ENCODE measurements around the gene CDKN2AIPNL. TPM values are rescaled to one million over a fixed set of nuclear protein-coding genes. Genes with fewer than 3 reads are reported as not detected.
"Not testable (repeated sequence)": the region's sequence is repeated elsewhere in the genome, so short reads cannot be mapped to it uniquely, and the experiment has no call there.

CDKN2AIPNL gene
- total and polyA plus RNA-seq, 4 donors, result 42.6 to 69.3 (median 51.0) TPM

DNA sequence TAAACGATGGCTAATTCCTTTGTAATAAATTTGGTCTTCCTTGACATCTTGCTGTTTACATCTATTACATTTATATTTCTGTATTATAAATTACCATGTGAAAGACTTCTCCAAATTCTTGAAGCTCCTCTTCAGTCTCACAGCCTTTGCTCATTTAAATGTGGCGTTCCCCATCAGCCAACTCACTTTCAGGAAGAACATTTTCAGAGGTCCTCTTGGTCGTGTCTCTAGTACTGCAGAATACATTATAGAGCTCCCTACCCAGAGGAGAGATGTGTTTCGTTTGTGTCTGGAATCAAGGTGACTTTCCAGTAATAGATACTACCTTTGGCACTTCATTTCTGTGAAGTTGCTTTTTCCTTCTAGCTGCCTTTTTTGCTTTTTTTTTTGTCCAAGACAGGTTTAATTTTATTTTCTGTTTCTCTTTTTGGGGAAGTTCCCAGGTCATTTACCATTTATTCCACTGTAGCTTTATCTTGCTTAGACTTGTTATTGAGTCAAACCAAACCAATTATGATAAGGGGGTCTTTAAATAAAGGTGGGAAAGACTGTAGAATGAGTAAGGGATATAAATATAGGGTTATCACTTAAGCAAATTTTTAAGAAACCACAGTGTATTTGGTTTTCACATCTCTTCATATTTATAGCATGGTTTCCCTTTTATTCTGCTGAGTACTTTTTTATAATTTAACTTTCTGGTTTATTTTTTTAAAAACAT is 27.5 kb downstream of the CDKN2AIPNL start:
- no CpG with 5 or more reads among the region's 4 CpGs for WGBS (ENCODE audit: insufficient coverage)
- H3K27ac ChIP-seq (ENCODE audit: low read depth, low read length), result no peak overlapping the region
- no peak for DNase-seq (ENCODE audit: low read depth in 4 of 6, low spot score in 6 of 6)
- peaks cover 54% of the 10 kb centered on the region for H3K36me3 ChIP-seq (ENCODE audit: control insufficient read depth, insufficient read depth, low read length)
- H3K27me3 ChIP-seq (ENCODE audit: control insufficient read depth, insufficient read depth, low read length), result no peaks in the 10 kb centered on the region
- no peak overlapping the region for H3K4me3 ChIP-seq (ENCODE audit: low read depth, low read length)
- H3K4me1 ChIP-seq (ENCODE audit: control insufficient read depth, insufficient read depth, low read length), result no peaks in the 10 kb centered on the region
- no peaks in the 10 kb centered on the region for H3K9me3 ChIP-seq (ENCODE audit: control insufficient read depth, insufficient read depth, low read length)

DNA sequence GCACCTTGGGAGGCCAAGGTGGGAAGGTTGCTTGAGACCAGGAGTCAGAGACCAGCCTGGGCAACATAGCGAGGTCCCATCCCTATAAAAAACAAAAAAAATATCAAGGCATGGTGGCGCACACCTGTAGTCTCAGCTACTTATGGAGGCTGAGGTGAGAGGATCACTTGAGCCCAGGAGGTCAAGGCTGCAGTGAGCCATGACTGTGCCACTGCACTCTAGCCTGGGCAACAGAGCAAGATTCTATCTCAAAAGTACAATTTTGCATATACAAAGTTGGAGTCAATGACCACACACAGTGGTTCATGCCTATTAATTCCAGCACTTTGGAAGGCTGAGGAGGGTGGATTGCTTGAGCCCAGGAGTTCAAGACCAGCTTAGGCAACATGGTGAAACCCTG is 29.5 kb downstream of the CDKN2AIPNL start:
- DNase-seq (ENCODE audit: low read depth in 4 of 6, low spot score in 6 of 6); H3K9me3 ChIP-seq (ENCODE audit: control insufficient read depth, insufficient read depth, low read length); H3K4me3 ChIP-seq (ENCODE audit: low read depth, low read length); H3K4me1 ChIP-seq (ENCODE audit: control insufficient read depth, insufficient read depth, low read length); H3K27ac ChIP-seq (ENCODE audit: low read depth, low read length); H3K27me3 ChIP-seq (ENCODE audit: control insufficient read depth, insufficient read depth, low read length): not testable (repeated sequence)
- H3K36me3 ChIP-seq (ENCODE audit: control insufficient read depth, insufficient read depth, low read length), result peaks cover 53% of the 10 kb centered on the region
- WGBS (ENCODE audit: insufficient coverage), result 83% methylated on average over 1 of the region's 2 CpGs

DNA sequence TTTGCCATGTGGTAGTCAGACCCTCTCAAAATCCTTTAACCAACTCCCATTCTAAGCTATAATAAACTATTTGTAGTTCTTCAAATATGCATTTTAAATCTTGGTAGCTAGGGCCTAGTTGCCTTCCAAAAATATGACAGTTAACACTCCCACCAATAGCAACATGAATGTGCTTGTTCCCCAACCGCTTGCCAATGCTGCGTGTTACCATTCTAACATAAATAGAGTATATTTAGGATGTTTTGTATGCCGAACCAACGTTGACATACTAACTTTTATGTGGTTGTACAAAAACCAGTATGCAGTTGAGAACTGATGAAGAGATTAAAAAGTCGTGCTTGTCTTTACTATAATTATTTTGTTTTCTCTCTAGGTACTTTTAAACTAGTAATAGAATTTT is 31.3 kb downstream of the CDKN2AIPNL start:
- Histone ChIP-seq H3K9me3 (ENCODE audit: control insufficient read depth, insufficient read depth, low read length) (no peaks in the 10 kb centered on the region), H3K27me3 (ENCODE audit: control insufficient read depth, insufficient read depth, low read length) (no peaks in the 10 kb centered on the region), H3K36me3 (ENCODE audit: control insufficient read depth, insufficient read depth, low read length) (peaks cover 42% of the 10 kb centered on the region), H3K4me1 (ENCODE audit: control insufficient read depth, insufficient read depth, low read length) (no peaks in the 10 kb centered on the region), H3K27ac (ENCODE audit: low read depth, low read length) (no peak overlapping the region), H3K4me3 (ENCODE audit: low read depth, low read length) (no peak overlapping the region)
- DNase-seq (ENCODE audit: low read depth in 4 of 6, low spot score in 6 of 6), result peak in 1 of 6 donors; percentile 38
- no CpG with 5 or more reads among the region's 5 CpGs for WGBS (ENCODE audit: insufficient coverage)

DNA sequence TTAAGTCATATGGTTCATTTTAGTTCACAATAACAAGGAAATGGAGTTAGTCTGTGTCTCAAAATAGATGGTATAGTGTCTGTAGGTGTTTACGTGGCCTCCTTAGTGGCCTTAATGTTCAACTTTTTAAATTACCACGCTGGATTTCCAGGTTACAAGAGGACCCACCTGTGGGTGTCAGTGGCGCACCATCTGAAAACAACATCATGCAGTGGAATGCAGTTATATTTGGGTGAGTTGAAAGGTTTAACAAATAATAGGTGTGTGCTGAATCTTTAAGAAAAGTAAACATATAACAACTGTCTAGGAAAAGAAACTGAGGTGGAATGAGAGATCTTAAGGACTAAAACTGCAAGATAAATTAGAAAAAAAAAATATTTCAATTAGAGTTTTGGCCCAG is 37.4 kb downstream of the CDKN2AIPNL start:
- Histone ChIP-seq H3K4me1 (ENCODE audit: control insufficient read depth, insufficient read depth, low read length) (peaks cover 5% of the 10 kb centered on the region), H3K36me3 (ENCODE audit: control insufficient read depth, insufficient read depth, low read length) (peaks cover 15% of the 10 kb centered on the region), H3K27ac (ENCODE audit: low read depth, low read length) (no peak overlapping the region), H3K9me3 (ENCODE audit: control insufficient read depth, insufficient read depth, low read length) (no peaks in the 10 kb centered on the region), H3K4me3 (ENCODE audit: low read depth, low read length) (no peak overlapping the region), H3K27me3 (ENCODE audit: control insufficient read depth, insufficient read depth, low read length) (no peaks in the 10 kb centered on the region)
- no CpG with 5 or more reads among the region's 3 CpGs for WGBS (ENCODE audit: insufficient coverage)
- no peak for DNase-seq (ENCODE audit: low read depth in 4 of 6, low spot score in 6 of 6)

DNA sequence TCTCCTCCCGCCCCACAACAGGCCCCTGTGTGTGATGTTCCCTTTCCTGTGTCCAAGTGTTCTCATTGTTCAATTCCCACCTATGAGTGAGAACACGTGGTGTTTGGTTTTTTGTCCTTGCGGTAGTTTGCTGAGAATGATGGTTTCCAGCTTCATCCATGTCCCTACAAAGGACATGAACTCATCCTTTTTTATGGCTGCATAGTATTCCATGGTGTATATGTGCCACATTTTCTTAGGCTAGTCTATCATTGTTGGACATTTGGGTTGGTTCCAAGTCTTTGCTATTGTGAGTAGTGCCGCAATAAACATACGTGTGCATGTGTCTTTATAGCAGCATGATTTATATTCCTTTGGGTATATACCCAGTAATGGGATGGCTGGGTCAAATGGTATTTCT is 38.0 kb downstream of the CDKN2AIPNL start:
- H3K4me3 ChIP-seq (ENCODE audit: low read depth, low read length); H3K9me3 ChIP-seq (ENCODE audit: control insufficient read depth, insufficient read depth, low read length); H3K4me1 ChIP-seq (ENCODE audit: control insufficient read depth, insufficient read depth, low read length); H3K27me3 ChIP-seq (ENCODE audit: control insufficient read depth, insufficient read depth, low read length); DNase-seq (ENCODE audit: low read depth in 4 of 6, low spot score in 6 of 6); H3K27ac ChIP-seq (ENCODE audit: low read depth, low read length): not testable (repeated sequence)
- H3K36me3 ChIP-seq (ENCODE audit: control insufficient read depth, insufficient read depth, low read length), result peaks cover 13% of the 10 kb centered on the region
- no CpG with 5 or more reads among the region's 5 CpGs for WGBS (ENCODE audit: insufficient coverage)

DNA sequence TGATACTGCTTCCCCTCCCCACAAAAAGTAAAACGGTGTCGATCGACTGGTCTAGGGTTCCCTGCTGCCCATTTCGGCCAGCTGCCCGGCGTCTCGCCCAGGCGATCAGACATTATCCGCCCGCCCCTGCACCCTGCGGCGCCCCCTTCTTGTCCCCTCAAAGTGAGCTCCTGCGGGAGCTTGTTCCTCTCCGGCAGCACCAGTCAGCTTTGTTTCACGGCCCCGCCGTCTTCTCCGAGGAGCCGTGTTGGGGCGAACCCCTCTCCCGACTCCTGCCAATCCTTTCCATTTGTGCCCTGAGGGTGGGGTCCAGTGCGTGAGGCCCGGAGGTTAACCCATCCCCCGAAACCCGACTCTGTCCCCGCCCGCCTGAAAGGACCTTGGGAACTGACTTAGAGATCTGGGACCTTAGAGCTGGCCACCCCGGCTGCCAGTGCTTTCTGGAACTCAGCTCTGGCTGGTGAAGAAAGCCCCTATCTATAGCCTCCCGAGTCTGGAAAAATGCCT is 39.8 kb downstream of the CDKN2AIPNL start:
- H3K27me3 ChIP-seq (ENCODE audit: control insufficient read depth, insufficient read depth, low read length), result no peaks in the 10 kb centered on the region
- peak in 4 of 6 donors; percentile 7 to 67 (median 43) for DNase-seq (ENCODE audit: low read depth in 4 of 6, low spot score in 6 of 6)
- peak overlapping the region; percentile 98 for H3K27ac ChIP-seq (ENCODE audit: low read depth, low read length)
- H3K4me3 ChIP-seq (ENCODE audit: low read depth, low read length), result peak overlapping the region; percentile 68
- peaks cover 4% of the 10 kb centered on the region for H3K36me3 ChIP-seq (ENCODE audit: control insufficient read depth, insufficient read depth, low read length)
- H3K9me3 ChIP-seq (ENCODE audit: control insufficient read depth, insufficient read depth, low read length), result no peaks in the 10 kb centered on the region
- under 1% methylated on average over 27 of the region's 29 CpGs for WGBS (ENCODE audit: insufficient coverage)
- H3K4me1 ChIP-seq (ENCODE audit: control insufficient read depth, insufficient read depth, low read length), result peaks cover 12% of the 10 kb centered on the region

DNA sequence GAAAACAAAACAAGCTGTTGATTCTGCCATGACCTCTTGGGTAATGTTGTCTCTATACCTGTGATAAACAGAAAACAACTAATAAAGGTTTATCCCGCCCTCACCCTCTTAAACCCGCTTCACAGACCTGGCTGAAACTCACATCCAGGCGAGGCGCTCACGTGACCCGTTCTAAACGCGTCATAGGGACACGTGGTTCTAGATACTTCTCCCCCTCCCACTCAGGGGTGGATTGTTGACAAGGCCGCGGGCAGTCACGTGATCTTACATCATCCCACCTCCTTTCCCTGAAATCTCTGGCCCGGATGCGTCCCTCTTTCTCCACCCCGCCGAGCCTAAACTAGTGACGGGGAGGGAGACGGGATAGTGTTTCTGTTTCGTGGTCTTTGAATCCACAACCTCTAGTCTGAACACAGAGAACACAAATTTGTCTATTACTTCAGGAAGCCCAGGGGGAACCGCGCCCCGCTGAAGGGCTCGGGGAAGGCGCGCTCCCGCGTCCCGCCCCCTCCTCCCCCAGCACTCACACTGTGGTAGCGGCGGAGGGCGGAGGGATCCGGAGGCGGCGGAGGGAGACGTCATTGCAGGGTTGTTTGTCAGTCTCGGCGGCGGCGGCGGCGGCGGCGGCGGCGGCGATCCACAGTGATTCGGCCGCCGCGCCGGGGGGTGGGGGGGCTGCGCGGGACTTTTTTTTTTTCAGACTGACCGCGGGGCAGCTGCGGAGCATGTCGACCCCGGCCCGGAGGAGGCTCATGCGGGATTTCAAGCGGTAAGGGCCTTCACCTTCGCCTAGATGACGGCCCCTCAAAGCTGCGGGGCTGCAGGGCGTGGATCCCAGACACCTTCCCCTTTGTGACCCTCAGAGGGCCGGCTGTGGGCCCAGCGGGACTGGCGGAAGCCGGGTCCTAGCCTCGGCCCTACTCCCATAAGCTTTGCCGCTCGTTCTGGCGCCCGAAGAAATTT is 40.5 kb downstream of the CDKN2AIPNL start, which contains the start of gene UBE2B:
Gene UBE2B, plus strand, starts transcription at position 699 of the 963 bp plus-strand sequence. Its CDS starts 27 bp downstream, at position 726.
- no peaks in the 10 kb centered on the region for H3K9me3 ChIP-seq (ENCODE audit: control insufficient read depth, insufficient read depth, low read length)
- H3K4me3 ChIP-seq (ENCODE audit: low read depth, low read length), result peak within 1 kb of the TSS; percentile 68
- peaks cover 4% of the 10 kb centered on the region for H3K36me3 ChIP-seq (ENCODE audit: control insufficient read depth, insufficient read depth, low read length)
- no peaks in the 10 kb centered on the region for H3K27me3 ChIP-seq (ENCODE audit: control insufficient read depth, insufficient read depth, low read length)
- H3K27ac ChIP-seq (ENCODE audit: low read depth, low read length), result peak within 1 kb of the TSS; percentile 98
- WGBS (ENCODE audit: insufficient coverage), result 0% methylated on average over 53 of the region's 74 CpGs
- peaks cover 15% of the 10 kb centered on the region for H3K4me1 ChIP-seq (ENCODE audit: control insufficient read depth, insufficient read depth, low read length)
- DNase-seq (ENCODE audit: low read depth in 4 of 6, low spot score in 6 of 6), result peak; percentile 97 to 100 (median 98)

DNA sequence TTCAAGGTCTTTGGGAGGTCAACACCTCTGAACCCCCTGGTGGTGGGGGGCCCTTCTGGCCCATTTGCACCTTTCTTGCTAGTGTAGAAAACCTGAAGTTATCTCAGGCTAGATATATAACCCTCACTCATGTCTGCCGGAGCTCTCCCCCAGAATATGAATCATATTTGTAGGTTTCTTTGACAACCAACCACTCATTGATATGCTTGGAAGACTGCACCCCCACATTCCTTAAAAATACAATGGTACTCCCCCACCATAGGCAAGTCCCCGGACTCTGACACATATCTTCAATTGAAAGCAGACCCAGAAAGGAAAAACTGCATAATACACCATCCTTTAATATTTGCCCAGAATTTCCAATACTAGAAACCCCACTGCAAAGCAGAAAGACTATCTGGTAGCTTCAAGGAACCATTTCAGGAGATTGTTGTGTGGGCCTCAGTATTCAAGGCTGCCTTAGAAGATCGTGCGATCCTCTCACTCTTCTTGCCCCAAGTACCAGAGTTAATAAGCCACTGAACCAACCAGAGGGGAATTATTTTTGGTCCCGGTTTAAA is 41.3 kb downstream of the CDKN2AIPNL start:
- H3K27me3 ChIP-seq (ENCODE audit: control insufficient read depth, insufficient read depth, low read length), result no peaks in the 10 kb centered on the region
- no peaks in the 10 kb centered on the region for H3K9me3 ChIP-seq (ENCODE audit: control insufficient read depth, insufficient read depth, low read length)
- no peak for DNase-seq (ENCODE audit: low read depth in 4 of 6, low spot score in 6 of 6)
- WGBS (ENCODE audit: insufficient coverage), result 80% methylated on average over 1 of the region's 5 CpGs
- H3K27ac ChIP-seq (ENCODE audit: low read depth, low read length), result peak overlapping the region; percentile 98
- peak overlapping the region; percentile 68 for H3K4me3 ChIP-seq (ENCODE audit: low read depth, low read length)
- H3K36me3 ChIP-seq (ENCODE audit: control insufficient read depth, insufficient read depth, low read length), result no peaks in the 10 kb centered on the region
- H3K4me1 ChIP-seq (ENCODE audit: control insufficient read depth, insufficient read depth, low read length), result peaks cover 15% of the 10 kb centered on the region

DNA sequence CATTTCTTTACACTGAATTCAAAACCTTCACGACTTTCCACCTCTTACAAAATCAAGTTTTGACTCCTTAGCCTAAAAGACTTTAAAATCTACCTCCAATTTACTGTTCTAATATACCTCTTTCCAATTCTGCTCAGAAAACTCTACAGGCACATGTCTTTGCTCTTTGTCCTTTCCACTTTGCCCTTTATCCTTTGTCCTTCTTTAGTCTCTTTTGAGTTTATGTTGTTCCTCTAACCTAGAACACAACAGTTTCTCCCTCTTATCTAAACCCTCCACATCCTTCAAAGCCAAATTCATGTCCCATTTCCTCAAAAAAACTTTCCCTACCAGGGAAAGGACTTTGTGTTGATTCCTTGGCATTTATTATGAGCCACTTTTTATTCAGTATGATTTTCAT is 46.1 kb downstream of the CDKN2AIPNL start:
- DNase-seq (ENCODE audit: low read depth in 4 of 6, low spot score in 6 of 6), result no peak
- WGBS (ENCODE audit: insufficient coverage), result no CpG with 5 or more reads among the region's 1 CpG

More for the DNA sequence above, 46.1 kb downstream of the CDKN2AIPNL start:
- H3K27me3 ChIP-seq (ENCODE audit: control insufficient read depth, insufficient read depth, low read length), result no peaks in the 10 kb centered on the region
- peaks cover 2% of the 10 kb centered on the region for H3K36me3 ChIP-seq (ENCODE audit: control insufficient read depth, insufficient read depth, low read length)
- H3K9me3 ChIP-seq (ENCODE audit: control insufficient read depth, insufficient read depth, low read length), result no peaks in the 10 kb centered on the region
- no peak overlapping the region for H3K4me3 ChIP-seq (ENCODE audit: low read depth, low read length)
- peaks cover 10% of the 10 kb centered on the region for H3K4me1 ChIP-seq (ENCODE audit: control insufficient read depth, insufficient read depth, low read length)
- H3K27ac ChIP-seq (ENCODE audit: low read depth, low read length), result no peak overlapping the region

All from spinal cord (tissue), 10 donors.